Prostate gland (tissue), 2 donors: ENCODE measurements around the gene CAB39. TPM values are rescaled to one million over a fixed set of nuclear protein-coding genes. Genes with fewer than 3 reads are reported as not detected.

Source experiments
- DNase-seq: peaks from one replicate; pipeline ENCODE4 v3.0.0-alpha.2; 2019; ENCODE audit warnings: low spot score
- H3K27ac ChIP-seq, 2 donors: fragments of 200-600 bp; sonication (generic); 2 replicates each; pipeline ENCODE4 v1.5.1; 2017 to 2019
- H3K27me3 ChIP-seq: fragments of 200-600 bp; sonication (generic); replicated peaks from 2 replicates; pipeline ENCODE4 v1.5.1; 2019; ENCODE audit not compliant: insufficient read depth
- H3K36me3 ChIP-seq, 2 donors: fragments of 200-600 bp; sonication (generic); 1 replicate in 1 of 2; 2 replicates in 1 of 2; pipeline versions ENCODE4 v1.5.1 to v1.8.1; 2017 to 2019
- H3K4me1 ChIP-seq: fragments of 200-600 bp; sonication (generic); replicated peaks from 2 replicates; pipeline ENCODE4 v1.5.1; 2019
- H3K4me3 ChIP-seq, 2 donors: fragments of 200-600 bp; sonication (generic); 2 replicates each; pipeline ENCODE4 v1.5.1; 2017 to 2019
- H3K9me3 ChIP-seq: fragments of 200-600 bp; sonication (generic); 2 replicates; pipeline ENCODE4 v1.5.1; 2017
- POLR2A ChIP-seq: fragments of 450-650 bp; IDR thresholded peaks from one replicate; pipeline ENCODE4 v1.6.1; 2016; ENCODE audit warnings: antibody characterized with exemption, mild to moderate bottlenecking
- POLR2AphosphoS5 ChIP-seq: sonication (generic); formaldehyde crosslinking; IDR thresholded peaks from one replicate; pipeline ENCODE4 v1.6.1; 2017; ENCODE audit warnings: antibody characterized with exemption
- WGBS: methylation state at CpG from one replicate; pipeline ENCODE4 v1.1.5; 2018; 5-methylcytosine and 5-hydroxymethylcytosine counted together
- intact Hi-C: fragments of 100-400 bp; cut with DNase I; formaldehyde crosslinking; loops from one replicate; pipeline ENCODE4 v1.14.2; 2022
- total RNA-seq, 2 donors: library from RNA; depleted of rRNA; stranded (reverse); fragments of >200 nt; gene quantifications; one replicate each; pipeline ENCODE4 v1.1.0, GENCODE V29; 2016
- TF ChIP-seq, protein P1 (sequence below), 4 experiments: fragments of 200-600 bp in 2 of 4; fragments of 450-650 bp in 2 of 4; sonication (generic) in 2 of 4; IDR thresholded peaks; 1 replicate in 3 of 4; 2 replicates in 1 of 4; pipeline ENCODE4 v1.5.1; 2016 to 2019; ENCODE audit warnings: antibody characterized with exemption in 4 of 4, mild to moderate bottlenecking in 2 of 4, moderate library complexity in 2 of 4

CAB39 gene
- 100 to 1,000 TPM in 1 of 2 donors, 10 to 100 TPM in 1; 75.4 to 105 TPM for total RNA-seq

DNA sequence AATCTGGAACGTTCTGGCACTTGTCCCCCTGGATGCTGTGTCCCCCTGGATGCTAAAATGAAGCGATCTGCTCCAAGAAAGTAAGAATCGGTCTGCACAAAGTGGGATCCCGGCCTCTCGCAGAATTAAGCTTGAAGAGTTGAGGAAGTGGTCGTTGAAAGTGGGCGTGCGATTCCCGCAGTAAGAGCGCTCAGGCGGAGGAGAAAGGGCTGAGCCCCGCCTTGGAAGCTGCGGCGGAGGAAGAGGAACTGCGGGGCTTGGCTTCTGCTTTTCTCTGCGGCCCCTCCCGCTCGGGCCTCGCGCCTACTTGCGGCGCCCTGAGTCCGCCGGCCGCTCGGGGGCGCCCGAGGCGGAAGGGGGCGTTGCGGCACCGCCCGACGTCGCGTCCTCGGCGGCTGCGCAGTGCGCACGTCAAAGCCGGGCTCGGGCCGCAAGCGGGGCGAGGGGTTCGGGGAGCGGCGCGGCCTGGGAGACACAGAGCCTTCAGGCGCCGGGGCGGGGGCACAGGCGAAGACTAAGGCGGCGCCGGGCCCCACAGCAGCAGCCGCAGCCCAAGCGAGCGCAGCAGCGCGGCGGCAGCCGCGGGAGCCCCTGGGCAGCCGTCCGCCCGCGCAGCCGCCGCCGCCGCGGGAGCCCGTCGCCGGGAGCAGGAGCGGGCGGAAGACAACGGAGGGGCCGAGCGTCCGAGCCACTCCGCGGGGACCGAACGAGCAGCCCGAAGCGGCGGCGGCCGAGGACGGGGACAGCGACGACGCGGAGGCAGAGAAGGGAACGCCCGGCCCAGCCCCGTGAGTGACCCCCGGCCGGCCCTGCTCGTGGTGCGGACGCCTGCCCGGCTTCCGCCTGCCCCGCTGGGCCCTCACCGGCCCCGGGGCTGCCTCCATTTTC lies at the start of gene CAB39:
CAB39 (plus strand) TSS at position 400 of the 888 bp plus-strand sequence. CDS start 47,160 bp downstream, outside the sequence.
- Histone ChIP-seq H3K4me3 (peak within 1 kb of the TSS; percentile 96 to 98), H3K36me3 (no peaks in the 10 kb centered on the region), H3K4me1 (peaks cover 7% of the 10 kb centered on the region), H3K27me3 (no peaks in the 10 kb centered on the region), H3K9me3 (no peaks in the 10 kb centered on the region), H3K27ac (peak within 1 kb of the TSS; percentile 89 to 94)
- TF ChIP-seq, protein P1, sequence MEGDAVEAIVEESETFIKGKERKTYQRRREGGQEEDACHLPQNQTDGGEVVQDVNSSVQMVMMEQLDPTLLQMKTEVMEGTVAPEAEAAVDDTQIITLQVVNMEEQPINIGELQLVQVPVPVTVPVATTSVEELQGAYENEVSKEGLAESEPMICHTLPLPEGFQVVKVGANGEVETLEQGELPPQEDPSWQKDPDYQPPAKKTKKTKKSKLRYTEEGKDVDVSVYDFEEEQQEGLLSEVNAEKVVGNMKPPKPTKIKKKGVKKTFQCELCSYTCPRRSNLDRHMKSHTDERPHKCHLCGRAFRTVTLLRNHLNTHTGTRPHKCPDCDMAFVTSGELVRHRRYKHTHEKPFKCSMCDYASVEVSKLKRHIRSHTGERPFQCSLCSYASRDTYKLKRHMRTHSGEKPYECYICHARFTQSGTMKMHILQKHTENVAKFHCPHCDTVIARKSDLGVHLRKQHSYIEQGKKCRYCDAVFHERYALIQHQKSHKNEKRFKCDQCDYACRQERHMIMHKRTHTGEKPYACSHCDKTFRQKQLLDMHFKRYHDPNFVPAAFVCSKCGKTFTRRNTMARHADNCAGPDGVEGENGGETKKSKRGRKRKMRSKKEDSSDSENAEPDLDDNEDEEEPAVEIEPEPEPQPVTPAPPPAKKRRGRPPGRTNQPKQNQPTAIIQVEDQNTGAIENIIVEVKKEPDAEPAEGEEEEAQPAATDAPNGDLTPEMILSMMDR (IDR thresholded peaks at IDR 0.05): peak; percentile 62 to 97 (median 93)
- peak; percentile 86 for TF ChIP-seq POLR2A
- TF ChIP-seq POLR2AphosphoS5: peak; percentile 62
- 0% methylated on average over 20 of the region's 110 CpGs for WGBS
- peak; percentile 83 for DNase-seq
- intact Hi-C loops: loop anchor here (1.0 to 10.0 kb wide), 2 partner anchors 86 to 298 kb away; partner anchors contain the start of gene SP100

- 56% methylated on average over 4 of the region's 4 CpGs for WGBS
- no peaks in the 10 kb centered on the region for H3K27me3 ChIP-seq
- no peak overlapping the region for H3K4me3 ChIP-seq
- TF ChIP-seq, protein P1 (IDR thresholded peaks at IDR 0.05): no peak
- TF ChIP-seq POLR2A: no peak
- no peak for TF ChIP-seq POLR2AphosphoS5
- intact Hi-C loops: no loop called here
- no peaks in the 10 kb centered on the region for H3K36me3 ChIP-seq
- no peaks in the 10 kb centered on the region for H3K9me3 ChIP-seq
- DNase-seq: no peak
- H3K27ac ChIP-seq: no peak overlapping the region
- no peaks in the 10 kb centered on the region for H3K4me1 ChIP-seq
Measured at GRCh38 chr2:230664128-230664527, 48.5 kb upstream of the CAB39 start.

DNA sequence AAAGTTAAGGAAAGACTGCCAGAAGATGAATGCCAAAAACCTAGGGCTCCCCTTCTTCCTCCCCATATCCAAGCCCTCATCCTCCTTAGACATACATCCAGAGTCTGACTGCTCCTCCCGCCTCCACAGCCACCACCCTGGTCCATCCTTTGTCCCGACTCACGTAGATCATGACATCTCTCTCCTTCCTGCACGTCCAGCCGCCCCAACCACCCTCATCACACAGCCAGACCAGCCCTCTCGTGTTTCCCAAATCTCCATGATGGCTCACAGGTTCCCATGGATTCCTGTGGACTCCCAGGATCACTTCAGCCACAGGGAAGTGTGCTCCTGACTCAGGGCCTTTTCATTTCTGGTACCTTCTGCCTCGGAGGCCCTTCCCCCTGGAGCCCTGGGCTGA lies 47.8 kb upstream of the CAB39 start:
- no peak for DNase-seq
- H3K4me1 ChIP-seq: no peaks in the 10 kb centered on the region
- intact Hi-C loops: no loop called here

GRCh38 chr2:230665263-230665691 lies 47.4 kb upstream of the CAB39 start:
- no peak for TF ChIP-seq POLR2AphosphoS5
- WGBS: 80% methylated on average over 8 of the region's 8 CpGs

More for the DNA sequence above, 47.8 kb upstream of the CAB39 start:
- Histone ChIP-seq H3K27ac (no peak overlapping the region), H3K4me3 (no peak overlapping the region), H3K36me3 (no peaks in the 10 kb centered on the region), H3K27me3 (no peaks in the 10 kb centered on the region), H3K9me3 (no peaks in the 10 kb centered on the region)
- TF ChIP-seq POLR2A (no peak), POLR2AphosphoS5 (no peak)
- TF ChIP-seq, protein P1 (IDR thresholded peaks at IDR 0.05): no peak
- 84% methylated on average over 7 of the region's 7 CpGs for WGBS

GRCh38 chr2:230666446-230666845 lies 46.2 kb upstream of the CAB39 start:
- no peak for DNase-seq
- H3K9me3 ChIP-seq: no peaks in the 10 kb centered on the region
- 69% methylated on average over 8 of the region's 8 CpGs for WGBS
- H3K4me1 ChIP-seq: no peaks in the 10 kb centered on the region
- H3K27me3 ChIP-seq: no peaks in the 10 kb centered on the region
- H3K27ac ChIP-seq: no peak overlapping the region
- H3K4me3 ChIP-seq: no peak overlapping the region
- intact Hi-C loops: no loop called here
- no peak for TF ChIP-seq POLR2AphosphoS5
- TF ChIP-seq POLR2A: no peak
- TF ChIP-seq, protein P1 (IDR thresholded peaks at IDR 0.05): no peak
- H3K36me3 ChIP-seq: no peaks in the 10 kb centered on the region

More at GRCh38 chr2:230665263-230665691, 47.4 kb upstream of the CAB39 start:
- no peaks in the 10 kb centered on the region for H3K4me1 ChIP-seq
- H3K27me3 ChIP-seq: no peaks in the 10 kb centered on the region
- H3K9me3 ChIP-seq: no peaks in the 10 kb centered on the region
- no peak overlapping the region for H3K27ac ChIP-seq
- H3K36me3 ChIP-seq: no peaks in the 10 kb centered on the region
- DNase-seq: no peak
- H3K4me3 ChIP-seq: no peak overlapping the region
- intact Hi-C loops: no loop called here
